Smooth muscle cell (in vitro differentiated cells): ENCODE data around the gene GPBP1. TPM values are rescaled to one million over a fixed set of nuclear protein-coding genes. Genes with fewer than 3 reads are reported as not detected.
"Not testable (repeated sequence)": the region's sequence is repeated elsewhere in the genome, so short reads cannot be mapped to it uniquely, and the experiment has no call there.

Source experiments
- DNase-seq: peaks from one replicate; lab custom pipeline; 2025; ENCODE audit not compliant: unreplicated experiment; lab: John Stamatoyannopoulos, UW
- H2AFZ ChIP-seq: fragments of 200-600 bp; sonication (generic); 2 replicates; pipeline ENCODE4 v1.6.0; 2016; ENCODE audit warnings: antibody characterized with exemption, low read depth, mild to moderate bottlenecking
- H3F3A ChIP-seq: fragments of 200-600 bp; sonication (generic); 2 replicates; pipeline ENCODE4 v1.6.0; 2017; ENCODE audit warnings: antibody characterized with exemption, low read depth
- H3K27ac ChIP-seq: fragments of 200-600 bp; sonication (generic); 2 replicates; pipeline ENCODE4 v1.5.1; 2016; ENCODE audit warnings: low read depth, mild to moderate bottlenecking
- H3K27me3 ChIP-seq: fragments of 200-600 bp; sonication (generic); 2 replicates; pipeline ENCODE4 v1.6.1; 2016; ENCODE audit warnings: low read depth, mild to moderate bottlenecking
- H3K36me3 ChIP-seq: fragments of 200-600 bp; sonication (generic); 2 replicates; pipeline ENCODE4 v1.5.1; 2016; ENCODE audit warnings: low read depth
- H3K4me1 ChIP-seq: fragments of 200-600 bp; sonication (generic); 2 replicates; pipeline ENCODE4 v1.5.1; 2016; ENCODE audit warnings: low read depth
- H3K4me2 ChIP-seq: fragments of 200-600 bp; sonication (generic); 2 replicates; pipeline ENCODE4 v1.6.0; 2016; ENCODE audit warnings: mild to moderate bottlenecking
- H3K4me3 ChIP-seq: fragments of 200-600 bp; sonication (generic); 2 replicates; pipeline ENCODE4 v1.5.1; 2016; ENCODE audit warnings: mild to moderate bottlenecking
- H3K79me2 ChIP-seq: fragments of 200-600 bp; sonication (generic); 2 replicates; pipeline ENCODE4 v1.6.0; 2016; ENCODE audit warnings: low read depth, mild to moderate bottlenecking
- H3K9ac ChIP-seq: fragments of 200-600 bp; sonication (generic); 2 replicates; pipeline ENCODE4 v1.6.0; 2016; ENCODE audit warnings: low read depth
- H3K9me3 ChIP-seq: fragments of 200-600 bp; sonication (generic); replicated peaks from 2 replicates; pipeline ENCODE4 v1.5.1; 2016; ENCODE audit warnings: low read depth
- H4K20me1 ChIP-seq: fragments of 200-600 bp; sonication (generic); 2 replicates; pipeline ENCODE4 v1.6.0; 2016; ENCODE audit warnings: low read depth
- CTCF ChIP-seq: fragments of 200-600 bp; sonication (generic); IDR thresholded peaks from 2 replicates; pipeline ENCODE4 v1.5.1; 2017; ENCODE audit warnings: borderline replicate concordance, mild to moderate bottlenecking, antibody characterized with exemption; ENCODE audit not compliant: insufficient read depth, poor library complexity, severe bottlenecking
- WGBS: methylation state at CpG from one replicate; pipeline ENCODE4 v1.1.7; 2016; ENCODE audit warnings: low lambda C conversion rate; 5-methylcytosine and 5-hydroxymethylcytosine counted together
- polyA plus RNA-seq: library from polyadenylated mRNA; unstranded; fragments of >200 nt; fragmentation: Nextera tagmentation; extraction: Ambion mirVana; gene quantifications from 2 replicates; pipeline ENCODE4 v1.2.1, GENCODE V29; 2016
- total RNA-seq: library from RNA; depleted of rRNA; stranded (reverse); fragments of >200 nt; gene quantifications from 2 replicates; pipeline ENCODE4 v1.2.3, GENCODE V29; 2014

GPBP1 gene
- total and polyA plus RNA-seq, 2 experiments from 2014 or later, result 45.4 to 78.8 TPM

GRCh38 chr5:57185313-57185712 is 11.5 kb downstream of the GPBP1 start:
- Histone ChIP-seq H3K27ac (no peak overlapping the region), H3K4me3 (no peak overlapping the region), H4K20me1 (peaks cover 100% of the 10 kb centered on the region), H3K27me3 (no peaks in the 10 kb centered on the region), H2AFZ (no peak overlapping the region), H3K36me3 (peaks cover 6% of the 10 kb centered on the region), H3K9me3 (no peaks in the 10 kb centered on the region), H3F3A (no peaks in the 10 kb centered on the region), H3K4me2 (no peak overlapping the region), H3K9ac (no peak overlapping the region), H3K4me1 (peaks cover 6% of the 10 kb centered on the region), H3K79me2 (peaks cover 100% of the 10 kb centered on the region)
- TF ChIP-seq CTCF, result no peak
- DNase-seq, result no peak
- 67% methylated on average over 9 of the region's 9 CpGs for WGBS

- H3K36me3 ChIP-seq, result peaks cover 6% of the 10 kb centered on the region
- no peak overlapping the region for H3K27ac ChIP-seq
- peaks cover 6% of the 10 kb centered on the region for H3K4me1 ChIP-seq
- peaks cover 100% of the 10 kb centered on the region for H3K79me2 ChIP-seq
- H4K20me1 ChIP-seq, result peaks cover 100% of the 10 kb centered on the region
- no peaks in the 10 kb centered on the region for H3K9me3 ChIP-seq
- DNase-seq, result no peak
- TF ChIP-seq CTCF, result no peak
- no peak overlapping the region for H2AFZ ChIP-seq
- no peaks in the 10 kb centered on the region for H3K27me3 ChIP-seq
- H3F3A ChIP-seq, result no peaks in the 10 kb centered on the region
- 93% methylated on average over 4 of the region's 4 CpGs for WGBS
- no peak overlapping the region for H3K4me2 ChIP-seq
- no peak overlapping the region for H3K9ac ChIP-seq
- no peak overlapping the region for H3K4me3 ChIP-seq
These were observed 12.3 kb downstream of the GPBP1 start for GRCh38 chr5:57186194-57186593.

GRCh38 chr5:57187977-57188376 is 14.1 kb downstream of the GPBP1 start:
- H3K9ac ChIP-seq, H3K27me3 ChIP-seq, H3K36me3 ChIP-seq, H2AFZ ChIP-seq, H3K4me1 ChIP-seq, DNase-seq, H3K4me3 ChIP-seq, H3F3A ChIP-seq, H3K27ac ChIP-seq, H3K9me3 ChIP-seq, H3K4me2 ChIP-seq: not testable (repeated sequence)
- 86% methylated on average over 4 of the region's 4 CpGs for WGBS
- Histone ChIP-seq H3K79me2 (peaks cover 100% of the 10 kb centered on the region), H4K20me1 (peaks cover 100% of the 10 kb centered on the region)

GRCh38 chr5:57189515-57189914 is 15.7 kb downstream of the GPBP1 start:
- Histone ChIP-seq H3K27ac (no peak overlapping the region), H3F3A (no peaks in the 10 kb centered on the region), H3K79me2 (peaks cover 100% of the 10 kb centered on the region), H3K4me3 (no peak overlapping the region), H3K36me3 (no peaks in the 10 kb centered on the region), H3K27me3 (no peaks in the 10 kb centered on the region), H3K9me3 (no peaks in the 10 kb centered on the region), H3K4me2 (no peak overlapping the region), H3K9ac (no peak overlapping the region), H2AFZ (no peak overlapping the region), H4K20me1 (peaks cover 100% of the 10 kb centered on the region), H3K4me1 (peaks cover 6% of the 10 kb centered on the region)
- TF ChIP-seq CTCF, result no peak
- 95% methylated on average over 3 of the region's 3 CpGs for WGBS
- DNase-seq, result no peak
